K562 (cell line): ENCODE results near the gene SSU72. TPM values are rescaled to one million over a fixed set of nuclear protein-coding genes. Genes with fewer than 3 reads are reported as not detected.

Experiments used
- CBX1 ChIP-seq: sonication (generic); IDR thresholded peaks from 2 replicates; pipeline ENCODE4 v1.6.1; 2016; ENCODE audit warnings: antibody characterized with exemption, low read depth, mild to moderate bottlenecking
- CREB1 ChIP-seq, 2 experiments: sonication (generic) in 1 of 2; formaldehyde crosslinking in 1 of 2; IDR thresholded peaks; 2 replicates each; pipeline versions ENCODE4 v1.6.1 to v1.8.0; 2012 to 2022; ENCODE audit warnings: inconsistent platforms in 1 of 2, mild to moderate bottlenecking in 1 of 2, missing genetic modification reagents in 1 of 2, moderate library complexity in 1 of 2
- CXXC5 ChIP-seq: fragments of 250-450 bp; sonication (Bioruptor Pico); IDR thresholded peaks from 2 replicates; pipeline ENCODE4 v1.8.0; 2022; ENCODE audit warnings: inconsistent platforms, mild to moderate bottlenecking, moderate library complexity
- E2F3 ChIP-seq: fragments of 250-450 bp; sonication (Bioruptor Pico); IDR thresholded peaks from 2 replicates; pipeline ENCODE4 v1.4.0; 2020; ENCODE audit warnings: mild to moderate bottlenecking
- EHMT2 ChIP-seq: fragments of 450-650 bp; IDR thresholded peaks from 2 replicates; pipeline ENCODE4 v1.6.1; 2018; ENCODE audit warnings: antibody characterized with exemption
- NR2C1 ChIP-seq, 2 experiments: fragments of 450-650 bp; IDR thresholded peaks; 2 replicates each; pipeline ENCODE4 v1.6.1; 2017; ENCODE audit warnings: mild to moderate bottlenecking in 2 of 2, antibody characterized with exemption in 1 of 2, inconsistent platforms in 1 of 2, missing compliant biosample characterization in 1 of 2, missing genetic modification characterization in 1 of 2
- NRF1 ChIP-seq, 2 experiments: fragments of 450-650 bp; IDR thresholded peaks in 1 of 2; conservative IDR thresholded peaks in 1 of 2; 2 replicates each; pipeline ENCODE4 v1.6.1; 2014; ENCODE audit warnings: mild to moderate bottlenecking in 2 of 2
- PCBP1 ChIP-seq: fragments of 200-400 bp; formaldehyde crosslinking; IDR thresholded peaks from 2 replicates; pipeline ENCODE4 v1.6.1; 2018; ENCODE audit warnings: mild to moderate bottlenecking, low read depth, low read length; ENCODE audit not compliant: poor library complexity, severe bottlenecking
- RHOXF2B ChIP-seq: fragments of 250-450 bp; sonication (Bioruptor Pico); conservative IDR thresholded peaks from 2 replicates; pipeline ENCODE4 v1.5.1; 2021
- SRSF7 ChIP-seq: fragments of 200-400 bp; formaldehyde crosslinking; optimal IDR thresholded peaks from 2 replicates; pipeline ENCODE3; 2017; ENCODE audit warnings: mild to moderate bottlenecking, low read depth, low read length
- YBX1 ChIP-seq: fragments of 450-650 bp; IDR thresholded peaks from 2 replicates; pipeline ENCODE4 v1.7.1; 2016; ENCODE audit warnings: mild to moderate bottlenecking
- ZNF77 ChIP-seq: fragments of 250-450 bp; sonication (Bioruptor Pico); IDR thresholded peaks from 2 replicates; pipeline ENCODE4 v1.5.0; 2020
- polyA plus RNA-seq, 8 experiments: library from polyadenylated mRNA; depleted of rRNA in 4 of 8; stranded (reverse) in 5 of 8; unstranded in 3 of 8; fragments of >200 nt; fragmentation: Nextera tagmentation in 2 of 8; fragmentation: Illumina TruSeq in 1 of 8; extraction: Ambion mirVana in 2 of 8; extraction: Trizol in 1 of 8; gene quantifications; 2 replicates each; pipeline versions ENCODE4 v1.2.1 to v1.2.3, GENCODE V29; 2011 to 2014; ENCODE audit warnings: inconsistent platforms in 1 of 8, missing spikeins in 1 of 8
- total RNA-seq, 7 experiments: library from RNA; depleted of rRNA in 6 of 7; stranded (reverse); fragments of >200 nt in 6 of 7; fragmentation: Illumina TruSeq in 2 of 7; extraction: Trizol in 2 of 7; gene quantifications; 2 replicates each; pipeline versions ENCODE4 v1.2.1 to v1.2.3, GENCODE V29; 2011 to 2021; ENCODE audit warnings: low replicate concordance in 1 of 7
- TF ChIP-seq, protein P1 (sequence below): IDR thresholded peaks from 2 replicates; pipeline ENCODE4 v1.6.1; 2012; ENCODE audit warnings: low read depth, low read length, improper control_type of control experiment, borderline replicate concordance
- TF ChIP-seq, protein P2 (sequence below): fragments of 250-450 bp; sonication (Bioruptor Pico); IDR thresholded peaks from 2 replicates; pipeline ENCODE4 v1.4.0; 2020
- TF ChIP-seq, protein P3 (sequence below): fragments of 250-450 bp; sonication (Bioruptor Pico); IDR thresholded peaks from 2 replicates; pipeline ENCODE4 v1.9.0; 2021; ENCODE audit warnings: mild to moderate bottlenecking, inconsistent platforms

The SSU72 gene
- total and polyA plus RNA-seq, 9 of the 15 experiments (the other 6 are each of a cell fraction or from before 2014, with no cell fraction given) = 70.8 to 201 (median 94.6) TPM

DNA sequence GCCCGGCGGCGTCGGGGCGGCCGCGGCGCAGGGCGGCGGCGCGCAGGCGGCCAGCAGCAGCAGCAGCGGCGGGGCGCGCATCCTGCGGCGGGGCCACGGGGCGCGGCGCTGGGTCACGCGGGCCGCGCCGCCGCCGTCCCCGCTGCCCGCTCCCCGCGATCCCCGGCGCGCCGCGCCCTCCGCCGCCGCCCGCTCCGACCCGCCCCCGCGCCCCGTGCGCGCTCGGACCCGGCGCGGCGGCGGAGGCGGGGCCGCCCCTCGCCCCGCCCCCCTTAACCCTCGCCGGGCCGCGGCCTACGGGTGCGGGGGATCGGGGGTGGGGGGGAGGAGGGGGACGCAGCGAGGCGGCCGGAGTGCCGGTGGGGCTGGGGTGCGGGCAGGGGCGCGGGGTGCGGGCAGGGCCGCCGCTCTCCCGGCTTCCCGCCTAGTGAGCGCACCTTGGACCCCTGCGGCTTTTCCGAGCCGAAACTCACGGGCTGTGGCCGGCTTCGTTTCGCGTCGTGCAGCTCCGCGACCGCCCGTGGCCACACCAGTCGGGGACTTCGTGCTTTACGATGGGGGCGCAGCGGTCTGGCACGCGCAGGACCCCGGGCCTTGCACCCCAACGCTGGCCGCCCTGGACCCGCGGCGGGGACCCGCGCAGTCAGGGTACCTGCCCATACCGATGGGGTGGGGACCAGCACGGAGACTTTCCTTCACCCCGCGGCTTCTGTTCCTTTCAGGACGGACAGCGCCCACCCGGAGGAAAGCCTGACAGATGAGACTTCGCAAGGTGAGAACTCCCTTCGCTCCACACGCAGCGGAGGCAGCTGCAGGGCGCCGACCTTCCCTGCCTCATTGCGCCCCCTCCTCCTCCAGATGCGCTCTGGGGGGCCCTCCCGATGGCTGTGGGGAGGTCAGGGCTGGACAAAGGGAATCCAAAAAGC is 25.5 kb upstream of the SSU72 start, which contains the start of gene FNDC10 (continued):
- TF ChIP-seq, protein P1, sequence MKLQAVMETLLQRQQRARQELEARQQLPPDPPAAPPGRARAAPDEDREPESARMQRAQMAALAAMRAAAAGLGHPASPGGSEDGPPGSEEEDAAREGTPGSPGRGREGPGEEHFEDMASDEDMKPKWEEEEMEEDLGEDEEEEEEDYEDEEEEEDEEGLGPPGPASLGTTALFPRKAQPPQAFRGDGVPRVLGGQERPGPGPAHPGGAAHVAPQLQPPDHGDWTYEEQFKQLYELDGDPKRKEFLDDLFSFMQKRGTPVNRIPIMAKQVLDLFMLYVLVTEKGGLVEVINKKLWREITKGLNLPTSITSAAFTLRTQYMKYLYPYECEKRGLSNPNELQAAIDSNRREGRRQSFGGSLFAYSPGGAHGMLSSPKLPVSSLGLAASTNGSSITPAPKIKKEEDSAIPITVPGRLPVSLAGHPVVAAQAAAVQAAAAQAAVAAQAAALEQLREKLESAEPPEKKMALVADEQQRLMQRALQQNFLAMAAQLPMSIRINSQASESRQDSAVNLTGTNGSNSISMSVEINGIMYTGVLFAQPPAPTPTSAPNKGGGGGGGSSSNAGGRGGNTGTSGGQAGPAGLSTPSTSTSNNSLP = no peak
- TF ChIP-seq ZNF77 (CRISPR knock-in tag) = no peak
- peak; percentile 36 for TF ChIP-seq PCBP1
- no peak for TF ChIP-seq EHMT2
- no peak for TF ChIP-seq SRSF7
- TF ChIP-seq CBX1 = no peak
- TF ChIP-seq, protein P2, sequence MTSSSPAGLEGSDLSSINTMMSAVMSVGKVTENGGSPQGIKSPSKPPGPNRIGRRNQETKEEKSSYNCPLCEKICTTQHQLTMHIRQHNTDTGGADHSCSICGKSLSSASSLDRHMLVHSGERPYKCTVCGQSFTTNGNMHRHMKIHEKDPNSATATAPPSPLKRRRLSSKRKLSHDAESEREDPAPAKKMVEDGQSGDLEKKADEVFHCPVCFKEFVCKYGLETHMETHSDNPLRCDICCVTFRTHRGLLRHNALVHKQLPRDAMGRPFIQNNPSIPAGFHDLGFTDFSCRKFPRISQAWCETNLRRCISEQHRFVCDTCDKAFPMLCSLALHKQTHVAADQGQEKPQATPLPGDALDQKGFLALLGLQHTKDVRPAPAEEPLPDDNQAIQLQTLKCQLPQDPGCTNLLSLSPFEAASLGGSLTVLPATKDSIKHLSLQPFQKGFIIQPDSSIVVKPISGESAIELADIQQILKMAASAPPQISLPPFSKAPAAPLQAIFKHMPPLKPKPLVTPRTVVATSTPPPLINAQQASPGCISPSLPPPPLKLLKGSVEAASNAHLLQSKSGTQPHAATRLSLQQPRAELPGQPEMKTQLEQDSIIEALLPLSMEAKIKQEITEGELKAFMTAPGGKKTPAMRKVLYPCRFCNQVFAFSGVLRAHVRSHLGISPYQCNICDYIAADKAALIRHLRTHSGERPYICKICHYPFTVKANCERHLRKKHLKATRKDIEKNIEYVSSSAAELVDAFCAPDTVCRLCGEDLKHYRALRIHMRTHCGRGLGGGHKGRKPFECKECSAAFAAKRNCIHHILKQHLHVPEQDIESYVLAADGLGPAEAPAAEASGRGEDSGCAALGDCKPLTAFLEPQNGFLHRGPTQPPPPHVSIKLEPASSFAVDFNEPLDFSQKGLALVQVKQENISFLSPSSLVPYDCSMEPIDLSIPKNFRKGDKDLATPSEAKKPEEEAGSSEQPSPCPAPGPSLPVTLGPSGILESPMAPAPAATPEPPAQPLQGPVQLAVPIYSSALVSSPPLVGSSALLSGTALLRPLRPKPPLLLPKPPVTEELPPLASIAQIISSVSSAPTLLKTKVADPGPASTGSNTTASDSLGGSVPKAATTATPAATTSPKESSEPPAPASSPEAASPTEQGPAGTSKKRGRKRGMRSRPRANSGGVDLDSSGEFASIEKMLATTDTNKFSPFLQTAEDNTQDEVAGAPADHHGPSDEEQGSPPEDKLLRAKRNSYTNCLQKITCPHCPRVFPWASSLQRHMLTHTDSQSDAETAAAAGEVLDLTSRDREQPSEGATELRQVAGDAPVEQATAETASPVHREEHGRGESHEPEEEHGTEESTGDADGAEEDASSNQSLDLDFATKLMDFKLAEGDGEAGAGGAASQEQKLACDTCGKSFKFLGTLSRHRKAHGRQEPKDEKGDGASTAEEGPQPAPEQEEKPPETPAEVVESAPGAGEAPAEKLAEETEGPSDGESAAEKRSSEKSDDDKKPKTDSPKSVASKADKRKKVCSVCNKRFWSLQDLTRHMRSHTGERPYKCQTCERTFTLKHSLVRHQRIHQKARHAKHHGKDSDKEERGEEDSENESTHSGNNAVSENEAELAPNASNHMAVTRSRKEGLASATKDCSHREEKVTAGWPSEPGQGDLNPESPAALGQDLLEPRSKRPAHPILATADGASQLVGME (CRISPR knock-in tag) = no peak
- TF ChIP-seq CREB1 (IDR thresholded peaks at IDR 0.05) = no peak
- TF ChIP-seq CREB1 (CRISPR knock-in tag; IDR thresholded peaks at IDR 0.05) = no peak
- no peak for TF ChIP-seq RHOXF2B (CRISPR knock-in tag)
- TF ChIP-seq YBX1 = no peak
- TF ChIP-seq NR2C1 (IDR thresholded peaks at IDR 0.05) = no peak
- TF ChIP-seq NR2C1 (tag; IDR thresholded peaks at IDR 0.05) = no peak
- TF ChIP-seq E2F3 (CRISPR knock-in tag) = 0 out of 2 replicates have a peak, but pooled peaks have one; percentile 47
- TF ChIP-seq, protein P3, sequence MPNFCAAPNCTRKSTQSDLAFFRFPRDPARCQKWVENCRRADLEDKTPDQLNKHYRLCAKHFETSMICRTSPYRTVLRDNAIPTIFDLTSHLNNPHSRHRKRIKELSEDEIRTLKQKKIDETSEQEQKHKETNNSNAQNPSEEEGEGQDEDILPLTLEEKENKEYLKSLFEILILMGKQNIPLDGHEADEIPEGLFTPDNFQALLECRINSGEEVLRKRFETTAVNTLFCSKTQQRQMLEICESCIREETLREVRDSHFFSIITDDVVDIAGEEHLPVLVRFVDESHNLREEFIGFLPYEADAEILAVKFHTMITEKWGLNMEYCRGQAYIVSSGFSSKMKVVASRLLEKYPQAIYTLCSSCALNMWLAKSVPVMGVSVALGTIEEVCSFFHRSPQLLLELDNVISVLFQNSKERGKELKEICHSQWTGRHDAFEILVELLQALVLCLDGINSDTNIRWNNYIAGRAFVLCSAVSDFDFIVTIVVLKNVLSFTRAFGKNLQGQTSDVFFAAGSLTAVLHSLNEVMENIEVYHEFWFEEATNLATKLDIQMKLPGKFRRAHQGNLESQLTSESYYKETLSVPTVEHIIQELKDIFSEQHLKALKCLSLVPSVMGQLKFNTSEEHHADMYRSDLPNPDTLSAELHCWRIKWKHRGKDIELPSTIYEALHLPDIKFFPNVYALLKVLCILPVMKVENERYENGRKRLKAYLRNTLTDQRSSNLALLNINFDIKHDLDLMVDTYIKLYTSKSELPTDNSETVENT = 0 out of 2 replicates have a peak, but pooled peaks have one; percentile 21
- peak; percentile 4; the same call in 1 of the 2 replicates for TF ChIP-seq CXXC5 (CRISPR knock-in tag)
- TF ChIP-seq NRF1 (conservative IDR thresholded peaks at IDR 0.05 in 1 of 2, IDR thresholded peaks at IDR 0.05 in 1 of 2) = no peak
